ENCODE results near the gene TRIM39. TPM values are rescaled to one million over a fixed set of nuclear protein-coding genes. Genes with fewer than 3 reads are reported as not detected.

The TRIM39 gene
- polyA plus RNA-seq, 1 of the 3 experiments (the other 2 are of a cell fraction): 6.5 TPM

GRCh38 chr6:30356536-30356935 lies 29.8 kb downstream of the TRIM39 start:
- Histone ChIP-seq H3K9me2 (no peaks in the 10 kb centered on the region), H3K9me3 (no peaks in the 10 kb centered on the region), H3F3A (replicated peaks; ENCODE audit: insufficient read depth) (no peaks in the 10 kb centered on the region), H3K27ac (ENCODE audit: low read depth in 2 of 2, low read length in 1 of 2) (no peak overlapping the region), H3K4me2 (no peak overlapping the region), H3K4me3 (ENCODE audit: low read depth in 2 of 2, low read length in 1 of 2) (no peak overlapping the region), H4K20me1 (ENCODE audit: insufficient read depth) (no peaks in the 10 kb centered on the region), H3K9ac (no peak overlapping the region), H3K4me1 (ENCODE audit: control insufficient read depth in 1 of 2, insufficient read depth in 2 of 2, low read depth in 1 of 2, low read length in 1 of 2) (peaks cover 0 to 4% of the 10 kb centered on the region in 2 experiments; a peak in 1 of 4 replicates), H3K79me2 (ENCODE audit: insufficient read depth) (no peaks in the 10 kb centered on the region), H3K27me3 (ENCODE audit: insufficient read depth) (peaks cover 49% of the 10 kb centered on the region; the same call in 1 of the 2 replicates), H3K36me3 (replicated peaks in 1 of 2; ENCODE audit: control insufficient read depth in 1 of 2, insufficient read depth in 2 of 2, low read length in 1 of 2) (no peaks in the 10 kb centered on the region), H2AFZ (ENCODE audit: low read depth) (no peak overlapping the region)
- 64% methylated on average over 1 of the region's 1 CpG for WGBS (ENCODE audit: low lambda C conversion rate)
- ChIA-PET POLR2A (no interaction called here), CTCF (interaction anchor here (1.0 to 1.5 kb wide), 3 partner anchors 10 to 41 kb away, joined by 4 to 5 read pairs (median 5); no protein-coding TSS in a partner anchor)
- TF ChIP-seq JUND (IDR thresholded peaks at IDR 0.05) (no peak), NRF1 (IDR thresholded peaks at IDR 0.05; ENCODE audit: low read depth, low read length) (no peak), RCOR1 (IDR thresholded peaks at IDR 0.05; ENCODE audit: low read length) (no peak), FOXM1 (IDR thresholded peaks at IDR 0.05; ENCODE audit: low read depth) (no peak), RAD21 (IDR thresholded peaks at IDR 0.05; ENCODE audit: low read length) (no peak), GATA2 (CRISPR knock-in tag; IDR thresholded peaks at IDR 0.05) (no peak), MXI1 (IDR thresholded peaks at IDR 0.05; ENCODE audit: low read depth, low read length) (no peak), EZH2phosphoT487 (IDR thresholded peaks at IDR 0.05; ENCODE audit: borderline replicate concordance, low read depth) (no peak), USF2 (IDR thresholded peaks at IDR 0.05; ENCODE audit: borderline replicate concordance, low read depth, low read length) (no peak), EP300 (IDR thresholded peaks at IDR 0.05; ENCODE audit: borderline replicate concordance in 1 of 2, low read depth in 1 of 2, low read length in 1 of 2) (no peak), NFIC (IDR thresholded peaks at IDR 0.05; ENCODE audit: borderline replicate concordance) (no peak), TEAD4 (IDR thresholded peaks at IDR 0.05; ENCODE audit: borderline replicate concordance, insufficient read depth) (no peak), CTCF (IDR thresholded peaks at IDR 0.05) (no peak)
- TF ChIP-seq, protein P1, sequence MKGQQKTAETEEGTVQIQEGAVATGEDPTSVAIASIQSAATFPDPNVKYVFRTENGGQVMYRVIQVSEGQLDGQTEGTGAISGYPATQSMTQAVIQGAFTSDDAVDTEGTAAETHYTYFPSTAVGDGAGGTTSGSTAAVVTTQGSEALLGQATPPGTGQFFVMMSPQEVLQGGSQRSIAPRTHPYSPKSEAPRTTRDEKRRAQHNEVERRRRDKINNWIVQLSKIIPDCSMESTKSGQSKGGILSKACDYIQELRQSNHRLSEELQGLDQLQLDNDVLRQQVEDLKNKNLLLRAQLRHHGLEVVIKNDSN (IDR thresholded peaks at IDR 0.05; ENCODE audit: borderline replicate concordance, low read depth): no peak
- no peak for DNase-seq

Measured in SK-N-SH (cell line).